GM19099 (cell line): ENCODE results near the gene LMF2.
A peak's percentile ranks its signal among the peaks of the same experiment; 100 is the strongest.

ENCODE experiments used
- POLR2A ChIP-seq: IDR thresholded peaks from 3 replicates; pipeline ENCODE4 v1.6.1; 2011; ENCODE audit warnings: low read depth; ENCODE audit not compliant: insufficient read length; ENCODE audit errors: extremely low read depth

LMF2 gene

DNA sequence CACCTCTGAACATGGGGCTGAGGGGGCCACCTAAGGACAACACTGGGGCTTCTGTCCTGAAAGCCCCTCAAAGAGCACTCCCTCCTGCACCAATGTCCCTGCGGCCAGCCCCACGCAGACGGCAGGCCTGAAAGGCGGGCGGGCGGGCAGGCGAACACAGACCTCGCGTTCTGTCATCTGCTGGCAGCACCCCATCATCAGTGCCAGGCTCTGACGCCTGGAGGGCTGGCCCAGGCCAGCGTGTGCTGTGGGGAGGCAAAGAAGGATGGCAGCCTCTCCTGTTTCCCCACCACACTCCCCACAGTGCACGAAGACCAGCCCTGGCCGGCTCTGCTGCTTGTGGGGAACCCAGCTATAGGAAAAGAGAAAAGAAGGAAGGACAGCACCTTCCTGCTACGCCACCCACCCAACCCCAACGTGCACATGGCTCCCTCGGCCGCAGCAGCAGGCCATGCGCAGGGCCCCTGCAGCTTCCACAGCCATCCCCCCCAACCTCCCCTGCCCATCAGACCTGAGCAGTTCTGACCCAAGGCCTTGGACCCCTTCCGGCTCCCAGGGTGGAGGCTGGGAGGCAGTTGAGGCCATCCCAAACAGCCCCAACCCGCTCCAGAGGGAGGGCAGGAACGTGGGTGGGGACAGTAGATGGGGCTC lies 36.2 kb downstream of the LMF2 start:
- no peak for TF ChIP-seq POLR2A

GRCh38 chr22:50470491-50470890 lies 37.0 kb downstream of the LMF2 start:
- TF ChIP-seq POLR2A = no peak

GRCh38 chr22:50469377-50470305 lies 37.9 kb downstream of the LMF2 start:
- TF ChIP-seq POLR2A = peak; percentile 43

DNA sequence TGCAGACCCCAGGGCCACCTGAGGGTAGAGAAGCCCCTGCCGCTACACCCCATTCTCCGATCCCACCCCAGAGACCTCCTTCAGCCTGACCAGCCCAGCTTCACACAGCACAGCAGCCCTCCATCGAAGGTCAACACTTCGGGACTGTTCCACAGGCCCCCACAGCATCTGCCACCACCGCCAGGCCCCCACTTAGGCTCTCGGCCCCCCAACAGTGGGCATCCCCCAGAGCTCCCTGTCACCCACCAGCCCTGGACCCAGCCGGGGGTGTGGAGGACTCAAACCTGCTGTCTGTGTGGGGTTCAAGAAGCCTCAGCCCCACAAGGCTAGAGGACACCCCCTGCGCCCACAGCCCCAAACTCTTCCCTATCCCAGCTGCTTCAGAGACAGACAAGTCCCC lies 38.9 kb downstream of the LMF2 start:
- no peak for TF ChIP-seq POLR2A

- no peak for TF ChIP-seq POLR2A
Measured at GRCh38 chr22:50467773-50468440, 39.6 kb downstream of the LMF2 start.

- TF ChIP-seq POLR2A = no peak
Measured at GRCh38 chr22:50467341-50467740, 40.2 kb downstream of the LMF2 start.

- TF ChIP-seq POLR2A = no peak
Measured at GRCh38 chr22:50465066-50465930, 42.2 kb downstream of the LMF2 start.

GRCh38 chr22:50464451-50464850 lies 43.1 kb downstream of the LMF2 start:
- TF ChIP-seq POLR2A = no peak

- no peak for TF ChIP-seq POLR2A
Measured at GRCh38 chr22:50463188-50463900, 44.2 kb downstream of the LMF2 start.

- TF ChIP-seq POLR2A = no peak
Measured at GRCh38 chr22:50461979-50462540, 45.4 kb downstream of the LMF2 start.

GRCh38 chr22:50461536-50461935 lies 46.0 kb downstream of the LMF2 start:
- no peak for TF ChIP-seq POLR2A

DNA sequence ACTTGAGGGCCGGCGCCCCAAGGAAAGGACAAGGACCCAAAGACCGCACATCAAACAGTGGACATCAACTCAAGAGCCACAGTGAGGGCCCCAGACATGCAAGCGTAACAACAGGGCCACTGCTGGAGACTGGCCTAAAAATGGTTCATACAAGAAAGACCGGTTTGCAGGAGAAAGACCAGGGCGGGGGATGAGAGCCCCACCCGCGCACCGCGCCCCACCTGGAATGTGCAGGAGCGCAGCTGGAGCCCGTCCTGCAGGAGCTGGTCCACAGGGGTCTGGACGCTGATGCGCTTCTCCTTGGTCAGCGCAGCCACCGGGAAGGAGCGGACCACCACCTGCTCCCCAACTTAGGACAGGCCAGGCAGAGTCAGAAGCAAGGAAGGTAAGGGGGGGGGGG lies 46.6 kb downstream of the LMF2 start:
- no peak for TF ChIP-seq POLR2A

DNA sequence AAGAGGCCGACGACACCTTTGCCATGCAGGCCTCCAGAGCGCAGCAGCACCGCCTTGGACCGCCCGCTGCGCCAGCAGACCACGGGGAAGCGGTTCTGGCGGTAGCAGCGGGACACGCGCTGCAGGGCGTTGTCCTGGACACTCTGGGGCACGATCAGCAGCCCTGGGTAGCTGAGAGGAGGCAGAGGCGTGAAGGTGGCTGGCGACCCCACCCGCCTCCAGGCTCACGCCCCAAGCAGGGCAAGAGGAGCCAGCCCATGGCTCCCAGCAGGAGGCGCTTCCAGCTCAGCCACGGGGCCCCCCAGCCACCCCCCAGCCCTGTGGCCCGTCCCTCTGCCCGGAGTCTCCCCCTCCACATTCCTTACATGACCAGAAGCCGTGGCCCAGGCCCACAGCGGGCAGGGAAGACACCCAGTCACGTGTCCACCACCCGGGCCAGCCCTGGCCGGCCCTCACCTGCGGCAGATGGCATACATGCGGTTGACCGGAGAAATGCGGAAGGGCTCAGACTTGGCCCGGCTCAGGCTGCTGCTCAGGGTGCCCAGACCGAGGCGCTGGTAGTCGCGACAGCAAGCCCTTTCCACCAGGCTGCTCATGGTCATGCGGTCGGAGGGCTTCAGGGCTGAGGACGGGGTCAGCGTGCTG lies 47.9 kb downstream of the LMF2 start:
- TF ChIP-seq POLR2A = no peak
